WTC11 (cell line): ENCODE results near the gene GART. TPM values are rescaled to one million over a fixed set of nuclear protein-coding genes. Genes with fewer than 3 reads are reported as not detected.

ENCODE experiments used
- ATAC-seq: fragments of 200-7000 bp; cut with Tn5 transposase; 2 replicates; pipeline ENCODE4 v1.10.0; 2021; ENCODE audit warnings: mild to moderate bottlenecking, moderate library complexity
- CTCF ChIA-PET: fragments of 300-600 bp; sonication (Branson Sonifier 250); formaldehyde crosslinking; loops from one replicate; lab custom pipeline; 2021; ENCODE audit warnings: antibody characterized with exemption; lab: Charles Lee
- POLR2A ChIA-PET: fragments of 350-600 bp; sonication (Branson Sonifier 250); formaldehyde crosslinking; loops from one replicate; lab custom pipeline; 2021; ENCODE audit warnings: antibody characterized with exemption; lab: Charles Lee
- DNase-seq: peaks from one replicate; pipeline ENCODE4 v3.0.0; 2021; ENCODE audit warnings: low spot score
- H3K27ac Mint-ChIP-seq: 2 replicates; pipeline ENCODE4 v1.8.0; 2021; ENCODE audit warnings: mixed read lengths
- H3K27me3 Mint-ChIP-seq: 2 replicates; pipeline ENCODE4 v1.8.0; 2021; ENCODE audit warnings: low read depth, mild to moderate bottlenecking, moderate library complexity, mixed read lengths
- H3K36me3 Mint-ChIP-seq: 2 replicates; pipeline ENCODE4 v1.8.0; 2021; ENCODE audit warnings: mixed read lengths
- H3K4me1 Mint-ChIP-seq: 2 replicates; pipeline ENCODE4 v1.8.0; 2022; ENCODE audit warnings: mixed read lengths
- H3K4me3 Mint-ChIP-seq: 2 replicates; pipeline ENCODE4 v1.8.0; 2021; ENCODE audit warnings: mild to moderate bottlenecking, moderate library complexity, mixed read lengths
- H3K9me3 Mint-ChIP-seq: 2 replicates; pipeline ENCODE4 v1.8.0; 2021; ENCODE audit warnings: mixed read lengths
- CREM ChIP-seq: sonication (generic); formaldehyde crosslinking; IDR thresholded peaks from 2 replicates; pipeline ENCODE4 v1.8.1; 2022; ENCODE audit warnings: mild to moderate bottlenecking, missing genetic modification reagents, moderate library complexity
- ESRRA ChIP-seq: sonication (generic); formaldehyde crosslinking; IDR thresholded peaks from 2 replicates; pipeline ENCODE4 v1.8.1; 2022; ENCODE audit warnings: mild to moderate bottlenecking, missing genetic modification reagents, borderline replicate concordance
- ETV6 ChIP-seq: sonication (generic); formaldehyde crosslinking; IDR thresholded peaks from 2 replicates; pipeline ENCODE4 v1.8.1; 2022; ENCODE audit warnings: mild to moderate bottlenecking, missing genetic modification reagents
- FOXK1 ChIP-seq: sonication (generic); formaldehyde crosslinking; IDR thresholded peaks from 2 replicates; pipeline ENCODE4 v1.8.0; 2022; ENCODE audit warnings: mild to moderate bottlenecking, moderate library complexity, missing genetic modification reagents
- FOXP1 ChIP-seq: sonication (generic); formaldehyde crosslinking; IDR thresholded peaks from 2 replicates; pipeline ENCODE4 v1.8.0; 2022; ENCODE audit warnings: missing genetic modification reagents, mild to moderate bottlenecking, moderate library complexity, borderline replicate concordance
- HMGA2 ChIP-seq: fragments of 250-450 bp; sonication (Bioruptor Pico); IDR thresholded peaks from 2 replicates; pipeline ENCODE4 v1.4.0; 2021; ENCODE audit warnings: mild to moderate bottlenecking, moderate library complexity
- NR2C2 ChIP-seq: sonication (generic); formaldehyde crosslinking; IDR thresholded peaks from 2 replicates; pipeline ENCODE4 v1.8.0; 2022; ENCODE audit warnings: mild to moderate bottlenecking, missing genetic modification reagents
- SMAD3 ChIP-seq: sonication (generic); formaldehyde crosslinking; IDR thresholded peaks from 2 replicates; pipeline ENCODE4 v1.8.0; 2022; ENCODE audit warnings: missing genetic modification reagents, mild to moderate bottlenecking, borderline replicate concordance
- SP1 ChIP-seq: sonication (generic); formaldehyde crosslinking; conservative IDR thresholded peaks from 2 replicates; pipeline ENCODE4 v1.8.1; 2022; ENCODE audit warnings: missing genetic modification reagents
- TCF7 ChIP-seq: sonication (generic); formaldehyde crosslinking; IDR thresholded peaks from 2 replicates; pipeline ENCODE4 v1.8.0; 2022; ENCODE audit warnings: mild to moderate bottlenecking, low read depth, missing genetic modification reagents, moderate library complexity
- TEAD1 ChIP-seq: sonication (generic); formaldehyde crosslinking; IDR thresholded peaks from 2 replicates; pipeline ENCODE4 v1.8.0; 2022; ENCODE audit warnings: mild to moderate bottlenecking, missing genetic modification reagents
- TP53 ChIP-seq: sonication (generic); formaldehyde crosslinking; IDR thresholded peaks from 2 replicates; pipeline ENCODE4 v1.8.1; 2023; ENCODE audit warnings: mild to moderate bottlenecking, missing genetic modification reagents
- ZNF416 ChIP-seq: fragments of 250-450 bp; sonication (Bioruptor Pico); IDR thresholded peaks from 2 replicates; pipeline ENCODE4 v1.9.0; 2021; ENCODE audit warnings: mild to moderate bottlenecking, inconsistent platforms
- total RNA-seq: library from RNA; stranded (reverse); gene quantifications from 3 replicates; pipeline ENCODE4 v1.2.3, GENCODE V29; 2021
- TF ChIP-seq, protein P1 (sequence below): fragments of 200-600 bp; IDR thresholded peaks from 2 replicates; pipeline ENCODE4 v1.8.0; 2022; ENCODE audit warnings: antibody characterized with exemption
- TF ChIP-seq, protein P2 (sequence below): sonication (generic); formaldehyde crosslinking; IDR thresholded peaks from 2 replicates; pipeline ENCODE4 v1.8.0; 2022; ENCODE audit warnings: mild to moderate bottlenecking, missing genetic modification reagents
- TF ChIP-seq, protein P3 (sequence below): fragments of 250-450 bp; sonication (Bioruptor Pico); conservative IDR thresholded peaks from 2 replicates; pipeline ENCODE4 v1.9.0; 2021; ENCODE audit warnings: mild to moderate bottlenecking
- TF ChIP-seq, protein P4 (sequence below): sonication (generic); formaldehyde crosslinking; IDR thresholded peaks from 2 replicates; pipeline ENCODE4 v1.8.1; 2022; ENCODE audit warnings: mild to moderate bottlenecking, moderate library complexity, missing genetic modification reagents
- TF ChIP-seq, protein P5 (sequence below): fragments of 250-450 bp; sonication (Bioruptor Pico); IDR thresholded peaks from 2 replicates; pipeline ENCODE4 v1.8.0; 2021; ENCODE audit warnings: mild to moderate bottlenecking
- TF ChIP-seq, protein P6 (sequence below): sonication (generic); formaldehyde crosslinking; IDR thresholded peaks from 2 replicates; pipeline ENCODE4 v1.8.0; 2022; ENCODE audit warnings: mild to moderate bottlenecking, missing genetic modification reagents
- TF ChIP-seq, protein P7 (sequence below): sonication (generic); formaldehyde crosslinking; IDR thresholded peaks from 2 replicates; pipeline ENCODE4 v1.8.1; 2023; ENCODE audit warnings: mild to moderate bottlenecking, moderate library complexity, missing genetic modification reagents

Gene GART
- total RNA-seq, 1 experiment from 2014 or later: 223 TPM

DNA sequence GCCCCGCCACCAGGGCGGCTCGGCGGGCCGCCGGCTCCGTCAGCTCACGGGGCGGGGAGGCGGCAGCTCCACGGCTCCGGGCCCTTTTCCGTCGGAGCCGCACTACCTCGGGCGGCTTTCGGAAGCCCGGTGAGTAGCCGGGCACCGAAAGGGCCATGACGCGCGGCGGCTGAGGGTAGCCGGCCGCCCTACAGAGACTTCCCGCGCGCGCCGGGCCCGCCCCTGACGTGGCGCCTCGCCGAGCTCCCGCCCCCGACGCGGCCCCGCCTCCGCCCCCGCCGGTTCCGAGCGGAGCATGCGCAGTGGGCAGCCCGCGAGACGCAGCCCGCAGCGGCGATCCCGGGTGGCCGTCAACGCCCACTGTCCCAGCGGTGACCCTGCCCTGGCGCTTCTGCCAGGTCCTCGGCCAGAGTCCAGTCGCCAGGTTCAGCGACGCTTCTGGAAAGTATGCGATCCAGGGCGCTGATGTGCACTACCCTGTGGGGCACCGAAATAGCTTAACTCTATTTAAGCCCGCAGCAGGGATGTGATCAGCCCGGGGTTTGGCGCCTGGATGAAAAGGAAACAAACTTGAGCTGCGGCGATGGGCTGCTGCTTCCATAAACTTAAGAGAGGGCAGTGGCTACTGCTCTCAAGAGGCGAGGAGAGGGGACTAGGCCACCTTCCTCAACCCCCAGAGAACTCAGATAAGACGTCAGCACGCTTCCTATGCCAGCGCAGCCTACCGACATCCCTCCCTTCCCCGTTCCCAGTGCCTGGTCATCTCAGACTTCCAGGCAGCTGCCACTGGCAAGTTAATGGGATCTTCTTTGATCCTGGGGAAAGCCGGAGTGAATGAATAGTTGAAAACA, 46.8 kb upstream of the GART start, which contains the start of gene DONSON:
Gene DONSON, minus strand, starts transcription at position 200 of the 851 bp plus-strand sequence. Its CDS starts 43 bp downstream, at position 157.
- H3K9me3 Mint-ChIP-seq: peaks cover 3% of the 10 kb centered on the region; the same call in 1 of the 2 replicates
- ChIA-PET POLR2A (interaction anchor here (0.7 to 1.5 kb wide), 9 partner anchors 11 to 109 kb away, joined by 3 to 12 read pairs (median 3); partner anchors contain the start of genes DNAJC28, ITSN1, SON and TMEM50B), CTCF (interaction anchor here (0.5 to 7.5 kb wide), 11 partner anchors 11 to 622 kb away, joined by 3 to 94 read pairs (median 3); partner anchors contain the start of gene IL10RB)
- H3K36me3 Mint-ChIP-seq: peaks cover 16% of the 10 kb centered on the region
- DNase-seq: peak; percentile 87
- TF ChIP-seq TP53 (CRISPR knock-in tag) (peak; percentile 64; the same call in 1 of the 2 replicates), SP1 (CRISPR knock-in tag) (peak; percentile 79), ZNF416 (CRISPR knock-in tag) (0 out of 2 replicates have a peak, but pooled peaks have one; percentile 34), ESRRA (CRISPR knock-in tag) (0 out of 2 replicates have a peak, but pooled peaks have one; percentile 37), SMAD3 (CRISPR knock-in tag) (0 out of 2 replicates have a peak, but pooled peaks have one; percentile 46), CREM (CRISPR knock-in tag) (0 out of 2 replicates have a peak, but pooled peaks have one; percentile 40), FOXP1 (CRISPR knock-in tag) (0 out of 2 replicates have a peak, but pooled peaks have one; percentile 3), HMGA2 (CRISPR knock-in tag) (no peak), TEAD1 (0 out of 2 replicates have a peak, but pooled peaks have one; percentile 31), TCF7 (CRISPR knock-in tag) (no peak), ETV6 (CRISPR knock-in tag) (peak; percentile 61; the same call in 1 of the 2 replicates), NR2C2 (CRISPR knock-in tag) (no peak), FOXK1 (CRISPR knock-in tag) (peak; percentile 61; the same call in 1 of the 2 replicates)
- TF ChIP-seq, protein P1, sequence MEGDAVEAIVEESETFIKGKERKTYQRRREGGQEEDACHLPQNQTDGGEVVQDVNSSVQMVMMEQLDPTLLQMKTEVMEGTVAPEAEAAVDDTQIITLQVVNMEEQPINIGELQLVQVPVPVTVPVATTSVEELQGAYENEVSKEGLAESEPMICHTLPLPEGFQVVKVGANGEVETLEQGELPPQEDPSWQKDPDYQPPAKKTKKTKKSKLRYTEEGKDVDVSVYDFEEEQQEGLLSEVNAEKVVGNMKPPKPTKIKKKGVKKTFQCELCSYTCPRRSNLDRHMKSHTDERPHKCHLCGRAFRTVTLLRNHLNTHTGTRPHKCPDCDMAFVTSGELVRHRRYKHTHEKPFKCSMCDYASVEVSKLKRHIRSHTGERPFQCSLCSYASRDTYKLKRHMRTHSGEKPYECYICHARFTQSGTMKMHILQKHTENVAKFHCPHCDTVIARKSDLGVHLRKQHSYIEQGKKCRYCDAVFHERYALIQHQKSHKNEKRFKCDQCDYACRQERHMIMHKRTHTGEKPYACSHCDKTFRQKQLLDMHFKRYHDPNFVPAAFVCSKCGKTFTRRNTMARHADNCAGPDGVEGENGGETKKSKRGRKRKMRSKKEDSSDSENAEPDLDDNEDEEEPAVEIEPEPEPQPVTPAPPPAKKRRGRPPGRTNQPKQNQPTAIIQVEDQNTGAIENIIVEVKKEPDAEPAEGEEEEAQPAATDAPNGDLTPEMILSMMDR: no peak
- TF ChIP-seq, protein P2, sequence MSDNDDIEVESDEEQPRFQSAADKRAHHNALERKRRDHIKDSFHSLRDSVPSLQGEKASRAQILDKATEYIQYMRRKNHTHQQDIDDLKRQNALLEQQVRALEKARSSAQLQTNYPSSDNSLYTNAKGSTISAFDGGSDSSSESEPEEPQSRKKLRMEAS (CRISPR knock-in tag): peak; percentile 46; the same call in 1 of the 2 replicates
- TF ChIP-seq, protein P3, sequence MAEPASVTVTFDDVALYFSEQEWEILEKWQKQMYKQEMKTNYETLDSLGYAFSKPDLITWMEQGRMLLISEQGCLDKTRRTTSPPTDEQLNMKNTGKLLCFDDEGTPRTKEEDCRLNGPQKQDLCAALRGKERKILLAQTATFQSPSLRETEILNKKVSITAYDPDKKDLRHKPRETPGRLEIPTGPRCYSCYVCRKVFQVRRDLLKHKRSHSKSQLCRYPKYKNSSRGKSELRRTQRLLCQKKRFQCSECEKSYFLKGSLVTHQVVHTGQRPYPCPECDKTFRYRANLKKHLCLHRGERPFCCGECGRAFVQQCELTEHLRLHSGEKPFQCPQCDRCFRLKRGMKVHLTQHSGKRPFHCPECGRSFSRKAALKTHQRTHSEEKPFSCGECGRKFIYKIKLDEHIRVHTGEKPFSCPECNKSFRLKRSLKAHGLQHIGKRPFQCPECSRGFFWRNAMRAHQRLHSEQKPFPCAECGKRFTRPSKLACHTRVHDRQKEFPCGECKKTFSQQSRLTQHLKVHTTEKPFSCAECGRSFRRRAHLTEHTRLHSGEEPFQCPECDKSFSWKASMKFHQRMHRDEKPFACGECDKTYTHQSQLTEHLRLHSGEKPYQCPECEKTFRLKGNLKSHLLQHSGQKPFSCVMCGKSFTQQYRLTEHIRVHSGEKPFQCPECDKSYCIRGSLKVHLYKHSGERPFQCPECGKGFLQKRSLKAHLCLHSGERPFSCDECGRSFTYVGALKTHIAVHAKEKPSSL (CRISPR knock-in tag): no peak
- TF ChIP-seq, protein P4, sequence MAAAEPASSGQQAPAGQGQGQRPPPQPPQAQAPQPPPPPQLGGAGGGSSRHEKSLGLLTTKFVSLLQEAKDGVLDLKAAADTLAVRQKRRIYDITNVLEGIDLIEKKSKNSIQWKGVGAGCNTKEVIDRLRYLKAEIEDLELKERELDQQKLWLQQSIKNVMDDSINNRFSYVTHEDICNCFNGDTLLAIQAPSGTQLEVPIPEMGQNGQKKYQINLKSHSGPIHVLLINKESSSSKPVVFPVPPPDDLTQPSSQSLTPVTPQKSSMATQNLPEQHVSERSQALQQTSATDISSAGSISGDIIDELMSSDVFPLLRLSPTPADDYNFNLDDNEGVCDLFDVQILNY (CRISPR knock-in tag): peak; percentile 94
- TF ChIP-seq, protein P5, sequence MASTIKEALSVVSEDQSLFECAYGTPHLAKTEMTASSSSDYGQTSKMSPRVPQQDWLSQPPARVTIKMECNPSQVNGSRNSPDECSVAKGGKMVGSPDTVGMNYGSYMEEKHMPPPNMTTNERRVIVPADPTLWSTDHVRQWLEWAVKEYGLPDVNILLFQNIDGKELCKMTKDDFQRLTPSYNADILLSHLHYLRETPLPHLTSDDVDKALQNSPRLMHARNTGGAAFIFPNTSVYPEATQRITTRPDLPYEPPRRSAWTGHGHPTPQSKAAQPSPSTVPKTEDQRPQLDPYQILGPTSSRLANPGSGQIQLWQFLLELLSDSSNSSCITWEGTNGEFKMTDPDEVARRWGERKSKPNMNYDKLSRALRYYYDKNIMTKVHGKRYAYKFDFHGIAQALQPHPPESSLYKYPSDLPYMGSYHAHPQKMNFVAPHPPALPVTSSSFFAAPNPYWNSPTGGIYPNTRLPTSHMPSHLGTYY (CRISPR knock-in tag): 0 out of 2 replicates have a peak, but pooled peaks have one; percentile 41
- TF ChIP-seq, protein P6, sequence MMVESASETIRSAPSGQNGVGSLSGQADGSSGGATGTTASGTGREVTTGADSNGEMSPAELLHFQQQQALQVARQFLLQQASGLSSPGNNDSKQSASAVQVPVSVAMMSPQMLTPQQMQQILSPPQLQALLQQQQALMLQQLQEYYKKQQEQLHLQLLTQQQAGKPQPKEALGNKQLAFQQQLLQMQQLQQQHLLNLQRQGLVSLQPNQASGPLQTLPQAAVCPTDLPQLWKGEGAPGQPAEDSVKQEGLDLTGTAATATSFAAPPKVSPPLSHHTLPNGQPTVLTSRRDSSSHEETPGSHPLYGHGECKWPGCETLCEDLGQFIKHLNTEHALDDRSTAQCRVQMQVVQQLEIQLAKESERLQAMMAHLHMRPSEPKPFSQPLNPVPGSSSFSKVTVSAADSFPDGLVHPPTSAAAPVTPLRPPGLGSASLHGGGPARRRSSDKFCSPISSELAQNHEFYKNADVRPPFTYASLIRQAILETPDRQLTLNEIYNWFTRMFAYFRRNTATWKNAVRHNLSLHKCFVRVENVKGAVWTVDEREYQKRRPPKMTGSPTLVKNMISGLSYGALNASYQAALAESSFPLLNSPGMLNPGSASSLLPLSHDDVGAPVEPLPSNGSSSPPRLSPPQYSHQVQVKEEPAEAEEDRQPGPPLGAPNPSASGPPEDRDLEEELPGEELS: peak; percentile 41; the same call in 1 of the 2 replicates
- TF ChIP-seq, protein P7, sequence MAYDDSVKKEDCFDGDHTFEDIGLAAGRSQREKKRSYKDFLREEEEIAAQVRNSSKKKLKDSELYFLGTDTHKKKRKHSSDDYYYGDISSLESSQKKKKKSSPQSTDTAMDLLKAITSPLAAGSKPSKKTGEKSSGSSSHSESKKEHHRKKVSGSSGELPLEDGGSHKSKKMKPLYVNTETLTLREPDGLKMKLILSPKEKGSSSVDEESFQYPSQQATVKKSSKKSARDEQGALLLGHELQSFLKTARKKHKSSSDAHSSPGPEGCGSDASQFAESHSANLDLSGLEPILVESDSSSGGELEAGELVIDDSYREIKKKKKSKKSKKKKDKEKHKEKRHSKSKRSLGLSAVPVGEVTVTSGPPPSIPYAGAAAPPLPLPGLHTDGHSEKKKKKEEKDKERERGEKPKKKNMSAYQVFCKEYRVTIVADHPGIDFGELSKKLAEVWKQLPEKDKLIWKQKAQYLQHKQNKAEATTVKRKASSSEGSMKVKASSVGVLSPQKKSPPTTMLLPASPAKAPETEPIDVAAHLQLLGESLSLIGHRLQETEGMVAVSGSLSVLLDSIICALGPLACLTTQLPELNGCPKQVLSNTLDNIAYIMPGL (CRISPR knock-in tag): peak; percentile 21; the same call in 1 of the 2 replicates
- TF ChIP-seq, all 79 proteins: peak for 15
- Mint-ChIP-seq H3K4me3 (peak within 1 kb of the TSS; percentile 85), H3K4me1 (peaks cover 23% of the 10 kb centered on the region), H3K27me3 (no peaks in the 10 kb centered on the region), H3K27ac (peak within 1 kb of the TSS; percentile 62)
- peak; percentile 94 for ATAC-seq
